DMS53 treated with DMSO at 0.1 percent for 48 hours (cell line): Measurements from ENCODE around the gene UBAC2.
A peak's percentile ranks its signal among the peaks of the same experiment; 100 is the strongest.

ENCODE experiments used
- DNase-seq: peaks from one replicate; lab custom pipeline; 2025; ENCODE audit not compliant: unreplicated experiment; lab: John Stamatoyannopoulos, UW

UBAC2 gene

DNA sequence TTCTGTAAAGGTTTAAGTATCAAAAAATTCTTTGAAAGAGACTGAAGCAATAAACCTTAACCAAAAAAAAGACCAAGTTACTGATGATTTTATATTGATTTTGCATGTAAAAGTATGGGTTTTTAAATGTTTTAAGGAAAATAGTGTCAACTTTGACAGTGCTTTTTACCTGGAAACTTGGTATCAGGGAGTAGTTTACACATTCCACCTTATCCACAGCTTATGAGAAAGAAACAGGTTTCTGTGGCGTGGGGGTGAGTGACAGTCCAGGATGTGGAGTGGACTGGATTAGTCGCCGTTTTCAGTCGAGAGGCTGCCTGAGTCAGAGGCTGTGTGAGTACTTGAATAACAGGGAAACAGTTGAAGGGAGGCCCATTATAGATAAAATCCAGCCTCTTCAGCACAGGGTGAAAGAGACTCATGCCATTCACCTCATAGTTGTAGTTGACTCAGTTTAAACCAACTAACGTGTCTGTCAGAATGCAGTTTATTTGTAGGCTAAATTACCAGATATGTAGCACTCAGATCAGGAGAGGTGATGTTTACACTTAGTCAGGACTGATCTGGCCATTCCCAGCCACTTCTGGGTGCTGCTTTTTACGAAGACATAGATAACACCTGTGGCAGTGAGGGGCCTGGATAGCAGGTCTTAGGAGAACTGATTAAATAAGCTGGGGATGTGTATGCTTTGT, 107.1 kb downstream of the UBAC2 start:
- peak; percentile 18 for DNase-seq

- DNase-seq, result no peak
These were observed 107.9 kb downstream of the UBAC2 start for GRCh38 chr13:99308471-99309087.

DNA sequence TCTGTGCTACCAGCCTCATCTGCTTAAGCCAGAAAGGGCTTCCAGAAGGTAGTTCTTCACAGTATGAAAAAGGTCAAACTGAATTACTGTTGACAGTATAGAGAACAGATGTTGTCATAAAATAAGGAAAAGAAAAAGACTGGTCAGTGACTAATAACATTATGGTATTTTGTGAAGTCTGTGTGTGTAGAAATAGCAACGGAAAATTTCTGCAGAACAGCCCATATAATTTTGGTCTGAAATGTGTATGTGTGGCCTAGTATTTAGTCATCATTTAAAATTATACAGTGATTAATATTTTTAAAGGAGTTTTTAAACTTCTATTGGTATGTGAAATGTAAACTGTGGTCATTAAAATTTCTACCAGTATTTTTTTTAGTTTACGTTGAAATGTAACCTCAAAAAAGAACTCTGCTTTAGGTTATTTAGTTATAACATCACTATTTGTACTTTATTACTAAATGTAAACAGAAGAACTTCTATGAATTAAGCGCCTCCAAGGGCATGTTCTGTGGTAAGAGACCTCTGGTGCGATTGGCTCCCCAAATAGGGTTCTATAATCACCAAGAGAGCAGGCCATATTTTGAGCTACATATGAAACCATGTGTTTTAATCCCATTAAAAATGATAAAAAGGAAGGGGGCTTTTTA, 109.9 kb downstream of the UBAC2 start:
- no peak for DNase-seq

- no peak for DNase-seq
These were observed 110.5 kb downstream of the UBAC2 start for GRCh38 chr13:99311137-99311536.

DNA sequence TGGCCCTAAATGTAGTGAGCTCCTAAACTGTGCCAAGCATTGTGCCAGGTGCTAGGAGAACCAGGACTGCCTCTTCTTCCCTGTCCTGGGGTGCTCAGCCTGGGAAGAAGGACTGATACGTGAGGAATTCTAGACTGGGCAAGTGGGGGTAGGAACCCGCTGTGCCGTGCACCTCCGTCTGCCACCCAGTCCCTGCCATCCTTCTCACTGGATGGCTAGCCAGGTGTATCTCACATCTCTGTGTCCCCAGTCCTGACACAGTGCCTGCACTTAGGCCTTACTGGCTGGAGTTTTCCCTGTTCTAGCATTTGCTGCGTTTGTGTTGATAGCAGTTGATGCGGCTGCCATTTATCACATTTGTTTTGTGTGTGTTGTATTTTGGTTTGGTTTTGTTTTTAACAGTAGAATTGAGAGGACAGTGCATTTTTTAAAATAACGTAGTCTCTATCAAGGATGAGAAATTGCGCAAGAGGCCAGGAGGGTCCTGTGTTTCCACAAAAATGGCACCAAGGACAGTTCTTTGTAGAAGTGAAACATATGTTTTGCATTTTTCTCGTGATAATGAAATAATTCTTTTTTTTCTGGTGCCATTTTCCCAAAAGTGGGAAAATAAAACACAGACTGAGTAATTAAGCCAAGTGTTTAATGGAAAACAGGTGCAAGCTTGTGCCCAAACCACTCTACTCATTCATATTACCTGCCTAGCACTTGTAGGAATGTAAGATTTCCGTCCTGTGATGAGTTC, 111.3 kb downstream of the UBAC2 start:
- DNase-seq, result no peak

- no peak for DNase-seq
These were observed 111.8 kb downstream of the UBAC2 start for GRCh38 chr13:99312493-99312883.

- DNase-seq, result no peak
These were observed 112.8 kb downstream of the UBAC2 start for GRCh38 chr13:99313501-99313900.

- DNase-seq, result no peak
These were observed 113.3 kb downstream of the UBAC2 start for GRCh38 chr13:99313941-99314340.

DNA sequence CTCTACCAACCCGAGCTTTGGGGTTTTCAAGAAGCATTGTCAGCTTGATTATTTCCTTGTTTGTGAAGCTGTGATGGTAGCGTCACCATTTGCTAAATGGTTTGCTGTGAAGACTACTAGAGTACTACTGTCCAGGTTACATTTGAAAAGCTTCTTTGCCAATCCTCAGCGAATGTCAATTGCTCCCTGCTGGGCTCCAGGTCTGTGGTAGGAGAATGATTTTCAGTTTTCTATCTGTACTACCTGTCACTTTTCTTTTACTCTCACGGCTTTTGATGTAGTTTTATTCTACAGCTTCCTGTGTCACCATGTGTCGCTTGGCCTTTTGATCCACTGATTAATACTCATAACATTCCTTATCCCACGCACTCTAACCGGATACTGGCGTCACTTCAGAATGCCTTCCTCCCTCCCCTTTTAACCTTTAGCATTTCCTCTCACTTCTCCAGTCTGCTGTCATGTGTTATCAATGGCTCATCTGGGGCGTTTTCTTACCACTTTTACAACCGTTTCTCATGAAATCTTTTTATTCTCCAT, 114.1 kb downstream of the UBAC2 start:
- DNase-seq, result no peak

- no peak for DNase-seq
These were observed 114.5 kb downstream of the UBAC2 start for GRCh38 chr13:99315186-99315585.

DNA sequence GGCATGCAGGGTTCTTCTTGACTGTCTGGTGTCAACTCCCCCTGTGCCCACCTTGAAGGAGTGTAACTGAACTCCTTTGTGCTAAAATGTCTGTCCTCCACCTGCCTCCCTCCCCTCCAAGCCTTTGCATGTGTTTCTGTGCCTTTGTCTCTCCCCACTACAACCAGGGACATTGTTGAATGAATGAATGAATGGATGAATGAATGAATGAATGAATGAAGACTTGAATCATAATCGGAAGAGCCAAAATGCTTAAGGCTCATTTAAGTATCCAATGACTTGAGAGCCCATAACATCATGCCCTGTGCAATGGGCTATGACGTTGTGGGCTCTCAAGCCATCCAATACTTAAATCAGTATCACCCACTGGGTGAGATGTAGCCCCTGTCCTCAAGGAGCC, 115.6 kb downstream of the UBAC2 start:
- DNase-seq, result no peak

DNA sequence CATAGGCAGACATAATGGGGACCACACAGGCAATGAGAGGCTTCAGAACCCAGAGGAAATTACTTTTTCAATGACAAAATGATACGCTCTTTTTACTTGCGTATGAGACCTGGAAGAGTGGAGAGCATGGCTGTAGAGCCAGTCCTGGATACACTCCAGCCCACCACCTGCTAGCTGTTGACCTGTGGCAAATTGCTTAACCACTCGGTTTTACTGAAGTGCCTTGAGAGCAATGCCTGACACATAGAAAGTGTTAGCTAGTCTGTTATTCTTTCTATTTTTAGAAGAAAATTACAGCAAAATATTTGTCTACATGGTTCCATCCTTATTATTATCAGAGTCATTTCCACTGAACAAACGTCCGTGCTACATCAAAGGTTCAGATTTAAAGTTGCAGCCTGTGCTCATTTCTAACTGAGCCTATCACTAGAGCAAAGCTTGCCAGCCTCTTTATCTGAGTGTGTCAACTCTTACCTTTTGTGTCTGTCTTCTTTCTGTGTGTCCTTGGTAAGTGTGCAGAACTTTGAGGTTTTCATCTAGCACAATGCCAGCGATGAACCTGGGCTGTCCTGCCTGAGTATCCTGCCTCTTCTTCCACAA, 116.1 kb downstream of the UBAC2 start:
- DNase-seq, result peak; percentile 57

DNA sequence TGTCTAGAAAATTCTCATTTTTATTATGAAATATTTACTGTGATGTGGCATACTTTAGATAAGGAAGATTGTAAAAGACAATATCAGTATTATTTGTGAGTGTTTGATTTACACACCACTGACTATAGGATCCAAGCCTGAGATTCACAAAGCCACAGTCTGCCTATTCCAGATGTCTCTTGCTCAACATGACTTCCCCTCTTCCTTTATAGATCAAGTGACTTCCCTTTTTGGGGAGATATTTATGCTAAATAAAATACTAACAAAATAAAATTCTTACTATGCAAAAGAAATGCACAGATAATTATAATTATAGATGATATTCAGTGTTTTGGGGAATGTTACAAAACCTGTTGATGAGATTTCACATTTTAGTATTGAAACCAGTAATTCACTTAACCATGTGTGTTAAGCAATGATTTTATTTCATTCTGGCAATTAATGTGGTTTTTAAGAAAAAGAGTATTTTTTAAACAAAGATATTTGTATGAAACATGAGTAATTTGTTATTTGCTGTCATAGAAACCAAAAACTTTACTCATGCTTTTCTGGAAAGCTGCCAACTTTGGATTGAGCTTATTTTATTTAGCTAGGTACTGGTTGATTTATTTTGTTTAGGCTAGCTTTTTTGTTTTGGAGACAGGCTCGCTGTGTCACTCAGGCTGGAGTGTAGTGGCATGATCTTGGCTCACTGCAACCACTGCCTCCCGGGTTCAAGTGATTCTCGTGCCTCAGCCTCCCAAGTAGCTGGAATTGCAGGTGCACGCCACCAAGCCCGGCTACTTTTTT, 120.2 kb downstream of the UBAC2 start:
- no peak for DNase-seq

GRCh38 chr13:99321709-99322108, 121.1 kb downstream of the UBAC2 start:
- no peak for DNase-seq

DNA sequence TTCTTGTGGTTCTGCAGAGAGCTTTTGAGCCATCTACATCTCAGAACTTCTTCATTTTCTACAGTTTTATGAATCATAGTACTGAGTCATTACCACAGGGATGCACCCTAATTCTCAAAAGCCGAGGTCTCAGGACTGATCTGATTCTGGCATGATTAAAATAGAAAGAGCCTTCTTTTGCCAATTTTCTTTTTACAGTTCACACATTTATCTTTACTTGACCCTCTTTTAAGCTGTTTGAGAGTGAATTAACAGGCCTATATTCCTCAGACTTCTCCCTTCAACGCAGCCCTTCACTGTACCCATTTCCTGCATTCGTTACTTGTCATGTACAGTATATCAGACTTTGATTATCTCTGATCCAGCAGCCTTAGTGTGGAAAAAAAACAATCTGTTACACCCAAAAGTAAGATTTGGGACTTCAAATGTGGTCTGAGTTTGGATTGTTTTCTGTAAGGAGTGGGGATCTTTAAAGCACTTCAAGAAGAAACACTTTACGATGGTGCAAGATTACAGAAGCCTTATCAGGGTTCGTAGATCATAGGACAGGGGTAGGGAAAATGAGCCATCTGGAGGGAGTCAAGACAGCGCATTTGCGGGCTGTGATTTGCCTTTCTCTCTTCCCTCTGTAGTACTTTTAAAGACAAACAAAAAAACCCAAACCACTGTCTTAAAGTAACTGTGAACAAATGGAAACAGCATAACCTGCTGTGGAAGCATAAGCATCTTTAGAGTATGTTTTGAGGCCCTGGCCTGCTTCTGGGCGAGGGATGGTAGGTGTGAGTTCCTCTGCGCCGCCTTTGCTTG, 121.8 kb downstream of the UBAC2 start:
- DNase-seq, result no peak

GRCh38 chr13:99323488-99323887, 122.8 kb downstream of the UBAC2 start:
- DNase-seq, result no peak

DNA sequence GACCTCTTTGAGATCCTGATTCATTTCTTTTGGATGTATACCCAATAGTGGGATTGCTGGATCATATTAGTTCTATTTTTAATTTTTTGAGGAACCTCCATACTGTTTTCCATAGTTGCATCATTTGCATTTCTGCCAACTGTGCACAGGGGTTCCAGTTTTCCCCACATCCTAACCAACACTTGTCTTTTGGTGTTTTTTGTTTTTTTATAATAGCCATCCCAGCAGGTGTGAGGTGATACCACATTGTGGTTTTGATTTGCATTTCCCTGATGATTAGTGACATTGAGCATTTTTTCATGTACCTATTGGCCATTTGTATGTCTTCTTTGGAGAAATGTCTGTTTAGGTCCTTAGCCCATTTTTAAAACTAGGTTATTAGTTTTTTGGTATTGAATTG, 125.4 kb downstream of the UBAC2 start:
- no peak for DNase-seq

GRCh38 chr13:99327126-99327525, 126.5 kb downstream of the UBAC2 start:
- no peak for DNase-seq

DNA sequence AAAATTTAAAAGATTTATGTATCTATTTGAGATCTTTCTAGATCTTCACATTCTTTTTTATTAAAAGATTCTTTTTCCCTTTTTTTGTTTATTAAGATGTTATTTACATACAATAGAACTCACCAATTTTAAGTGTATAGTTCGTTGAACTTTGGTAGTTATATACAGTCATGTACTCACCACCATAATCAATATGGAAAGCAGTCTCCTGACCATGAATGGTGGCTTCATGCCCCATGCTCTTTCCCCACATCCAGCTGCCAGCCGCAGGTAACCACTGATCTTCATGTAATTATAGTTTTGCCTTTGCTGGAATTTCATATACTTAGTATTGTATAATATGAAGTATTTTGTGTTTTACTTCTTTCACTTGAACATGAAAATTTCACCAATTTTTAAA, 127.1 kb downstream of the UBAC2 start:
- DNase-seq, result no peak

DNA sequence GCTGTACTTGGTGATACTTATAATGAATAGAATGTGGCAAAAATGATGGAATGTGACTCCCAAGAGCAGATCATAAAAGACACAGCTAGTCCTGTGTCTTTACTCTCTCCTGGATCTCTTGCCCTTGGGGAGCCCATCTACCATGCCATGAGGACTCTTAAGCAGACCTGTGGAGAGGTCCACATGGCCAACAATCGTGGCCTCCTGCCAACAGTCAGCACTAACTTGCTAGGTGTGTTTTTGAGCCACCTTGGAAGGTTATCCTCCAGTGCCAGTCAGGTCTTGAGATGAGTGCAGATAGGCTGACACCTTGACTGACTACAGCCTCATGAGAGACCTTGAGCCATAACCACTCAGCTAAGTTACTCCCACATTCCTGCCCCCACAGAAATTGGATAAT, 128.8 kb downstream of the UBAC2 start:
- no peak for DNase-seq
